Testis (tissue), 2 donors: ENCODE data around the gene PRKAR2B.

Experiments
- CTCF ChIP-seq, 3 experiments: fragments of 450-650 bp in 2 of 3; fragments of 200-600 bp in 1 of 3; sonication (generic) in 1 of 3; IDR thresholded peaks; one replicate each; pipeline ENCODE4 v1.5.1; 2016 to 2019; ENCODE audit warnings: antibody characterized with exemption in 3 of 3, mild to moderate bottlenecking in 2 of 3, moderate library complexity in 1 of 3
- POLR2A ChIP-seq: fragments of 450-650 bp; IDR thresholded peaks from one replicate; pipeline ENCODE4 v1.6.1; 2017; ENCODE audit warnings: antibody characterized with exemption, mild to moderate bottlenecking, moderate library complexity

DNA sequence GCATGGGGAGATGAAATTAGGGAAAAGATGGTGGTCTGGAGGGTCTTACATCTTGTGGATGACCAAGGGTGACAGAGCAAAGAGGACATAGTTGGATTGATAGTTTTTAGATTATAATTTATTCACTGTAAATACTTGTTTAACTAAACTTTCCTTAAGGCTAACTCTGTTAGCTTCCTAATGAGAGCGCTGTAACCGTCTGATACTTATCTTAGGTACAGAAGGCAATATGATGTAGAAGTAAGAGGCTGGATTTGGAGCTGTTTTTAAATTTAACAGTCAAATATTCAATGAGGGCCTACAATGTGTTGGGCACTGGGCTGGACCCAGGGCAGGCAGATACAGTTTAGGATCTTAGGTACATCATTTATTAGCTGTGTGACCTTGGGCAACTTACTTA lies 36.0 kb downstream of the PRKAR2B start:
- TF ChIP-seq POLR2A: no peak
- TF ChIP-seq CTCF (IDR thresholded peaks at IDR 0.05): no peak
